ENCODE measurements around the gene GDI1. TPM values are rescaled to one million over a fixed set of nuclear protein-coding genes. Genes with fewer than 3 reads are reported as not detected.
A peak's percentile ranks its signal among the peaks of the same experiment; 100 is the strongest.

The GDI1 gene
- total and polyA plus RNA-seq, 9 of the 15 experiments (the other 6 are each of a cell fraction or from before 2014, with no cell fraction given), result 0.97 to 82.6 (median 37.5) TPM

DNA sequence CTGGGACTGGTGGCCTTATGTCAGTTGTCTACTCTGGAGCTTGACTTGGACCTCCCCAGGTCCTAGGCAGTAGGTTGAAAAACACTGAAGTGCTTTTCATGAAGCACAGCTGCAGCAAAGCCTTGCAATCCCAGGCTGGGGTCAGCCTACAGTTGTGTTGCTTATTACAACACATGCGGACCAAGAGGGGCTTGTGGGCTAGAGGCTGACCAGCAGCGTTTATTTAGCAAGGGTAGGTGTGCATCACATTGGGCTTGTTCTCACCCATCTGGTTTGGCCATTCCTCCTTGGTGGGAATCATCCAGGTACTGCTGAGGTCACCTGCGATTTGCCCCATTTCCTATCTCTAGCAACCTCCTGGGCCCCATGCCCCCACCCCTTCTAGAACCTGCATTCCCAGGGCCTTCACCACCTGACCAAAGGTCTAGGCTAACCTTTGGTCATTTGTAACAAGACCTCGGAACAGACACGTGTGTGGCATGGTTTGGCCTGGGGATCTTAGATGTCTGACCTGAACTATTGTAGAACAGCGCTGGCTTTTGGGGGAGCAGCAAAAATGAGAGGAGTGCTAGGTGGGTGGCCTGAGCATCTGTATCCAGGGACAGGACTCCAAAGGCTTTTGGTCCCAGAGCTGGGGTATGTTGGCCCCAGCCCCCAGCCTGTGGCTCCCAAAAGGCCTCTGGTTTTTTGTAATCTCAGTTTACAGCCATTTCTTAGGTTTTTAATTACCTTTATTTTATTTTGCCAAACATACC, 35.7 kb upstream of the GDI1 start (continued):
- TF ChIP-seq AFF4 (CRISPR knock-in tag; IDR thresholded peaks at IDR 0.05) (peak; percentile 93), ZNF3 (CRISPR knock-in tag; IDR thresholded peaks at IDR 0.05) (no peak), NFXL1 (CRISPR knock-in tag; IDR thresholded peaks at IDR 0.05) (0 out of 2 replicates have a peak, but pooled peaks have one; percentile 62), SFPQ (IDR thresholded peaks at IDR 0.05; ENCODE audit: low read depth, low read length) (no peak), ILK (tag; IDR thresholded peaks at IDR 0.05; ENCODE audit: borderline replicate concordance, low read depth) (no peak), GTF2E2 (tag; IDR thresholded peaks at IDR 0.05) (no peak), NONO (IDR thresholded peaks at IDR 0.05; ENCODE audit: low read depth in 2 of 2, low read length in 1 of 2) (no peak), ZNF384 (IDR thresholded peaks at IDR 0.05; ENCODE audit: low read depth, low read length) (no peak), EP400 (IDR thresholded peaks at IDR 0.05) (no peak), POLR2B (IDR thresholded peaks at IDR 0.05; ENCODE audit: low read depth, partially characterized antibody) (peak; percentile 94), PHF8 (IDR thresholded peaks at IDR 0.05; ENCODE audit: borderline replicate concordance, low read length) (no peak)
- TF ChIP-seq, protein P1, sequence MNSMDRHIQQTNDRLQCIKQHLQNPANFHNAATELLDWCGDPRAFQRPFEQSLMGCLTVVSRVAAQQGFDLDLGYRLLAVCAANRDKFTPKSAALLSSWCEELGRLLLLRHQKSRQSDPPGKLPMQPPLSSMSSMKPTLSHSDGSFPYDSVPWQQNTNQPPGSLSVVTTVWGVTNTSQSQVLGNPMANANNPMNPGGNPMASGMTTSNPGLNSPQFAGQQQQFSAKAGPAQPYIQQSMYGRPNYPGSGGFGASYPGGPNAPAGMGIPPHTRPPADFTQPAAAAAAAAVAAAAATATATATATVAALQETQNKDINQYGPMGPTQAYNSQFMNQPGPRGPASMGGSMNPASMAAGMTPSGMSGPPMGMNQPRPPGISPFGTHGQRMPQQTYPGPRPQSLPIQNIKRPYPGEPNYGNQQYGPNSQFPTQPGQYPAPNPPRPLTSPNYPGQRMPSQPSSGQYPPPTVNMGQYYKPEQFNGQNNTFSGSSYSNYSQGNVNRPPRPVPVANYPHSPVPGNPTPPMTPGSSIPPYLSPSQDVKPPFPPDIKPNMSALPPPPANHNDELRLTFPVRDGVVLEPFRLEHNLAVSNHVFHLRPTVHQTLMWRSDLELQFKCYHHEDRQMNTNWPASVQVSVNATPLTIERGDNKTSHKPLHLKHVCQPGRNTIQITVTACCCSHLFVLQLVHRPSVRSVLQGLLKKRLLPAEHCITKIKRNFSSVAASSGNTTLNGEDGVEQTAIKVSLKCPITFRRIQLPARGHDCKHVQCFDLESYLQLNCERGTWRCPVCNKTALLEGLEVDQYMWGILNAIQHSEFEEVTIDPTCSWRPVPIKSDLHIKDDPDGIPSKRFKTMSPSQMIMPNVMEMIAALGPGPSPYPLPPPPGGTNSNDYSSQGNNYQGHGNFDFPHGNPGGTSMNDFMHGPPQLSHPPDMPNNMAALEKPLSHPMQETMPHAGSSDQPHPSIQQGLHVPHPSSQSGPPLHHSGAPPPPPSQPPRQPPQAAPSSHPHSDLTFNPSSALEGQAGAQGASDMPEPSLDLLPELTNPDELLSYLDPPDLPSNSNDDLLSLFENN (IDR thresholded peaks at IDR 0.05; ENCODE audit: low read depth in 2 of 2, low read length in 2 of 2), result peak in 1 of 2 experiments; percentile 62; a peak in 1 of 4 replicates
- TF ChIP-seq, protein P2, sequence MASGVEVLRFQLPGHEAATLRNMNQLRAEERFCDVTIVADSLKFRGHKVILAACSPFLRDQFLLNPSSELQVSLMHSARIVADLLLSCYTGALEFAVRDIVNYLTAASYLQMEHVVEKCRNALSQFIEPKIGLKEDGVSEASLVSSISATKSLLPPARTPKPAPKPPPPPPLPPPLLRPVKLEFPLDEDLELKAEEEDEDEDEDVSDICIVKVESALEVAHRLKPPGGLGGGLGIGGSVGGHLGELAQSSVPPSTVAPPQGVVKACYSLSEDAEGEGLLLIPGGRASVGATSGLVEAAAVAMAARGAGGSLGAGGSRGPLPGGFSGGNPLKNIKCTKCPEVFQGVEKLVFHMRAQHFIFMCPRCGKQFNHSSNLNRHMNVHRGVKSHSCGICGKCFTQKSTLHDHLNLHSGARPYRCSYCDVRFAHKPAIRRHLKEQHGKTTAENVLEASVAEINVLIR (CRISPR knock-in tag; IDR thresholded peaks at IDR 0.05), result no peak
